Measurements from ENCODE around the gene EPHB1. TPM values are rescaled to one million over a fixed set of nuclear protein-coding genes. Genes with fewer than 3 reads are reported as not detected.

EPHB1 gene
- total RNA-seq, 1 experiment from 2014 or later, result 7.0 TPM

DNA sequence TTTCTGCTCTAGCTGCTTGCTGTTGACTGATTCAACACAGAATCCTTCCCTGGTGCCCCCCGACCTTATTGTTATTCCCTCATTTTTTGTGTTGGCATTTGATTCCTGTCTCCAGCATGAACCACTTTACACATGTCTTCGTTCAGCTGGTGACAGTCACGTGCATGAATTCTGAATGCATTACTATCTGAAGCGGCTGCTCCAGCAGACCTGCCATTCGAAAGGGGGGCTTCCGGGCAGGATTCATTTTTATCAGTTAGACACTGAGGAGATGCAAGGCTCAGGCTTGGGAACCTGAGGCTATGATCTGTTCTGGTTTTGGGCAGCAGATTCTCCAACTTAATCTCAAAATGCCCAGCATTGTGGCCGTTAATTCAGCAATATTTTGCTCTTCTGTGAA, 336.2 kb downstream of the EPHB1 start:
- ChIA-PET CTCF (interaction anchor here (1.1 kb wide), 1 partner anchor 337 kb away, joined by 3 read pairs; no protein-coding TSS in a partner anchor), POLR2A (no interaction called here)
- Mint-ChIP-seq H3K36me3 (no peaks in the 10 kb centered on the region), H3K27me3 (ENCODE audit: low read depth) (no peaks in the 10 kb centered on the region), H3K9me3 (no peaks in the 10 kb centered on the region), H3K27ac (no peak overlapping the region), H3K4me3 (no peak overlapping the region), H3K4me1 (no peaks in the 10 kb centered on the region)
- ATAC-seq (no peak), DNase-seq (ENCODE audit: low spot score) (no peak)
- TF ChIP-seq AFF4 (CRISPR knock-in tag; IDR thresholded peaks at IDR 0.05; ENCODE audit: borderline replicate concordance), result no peak
- no peak for TF ChIP-seq HMGXB4 (CRISPR knock-in tag; IDR thresholded peaks at IDR 0.05)
- TF ChIP-seq E2F4 (CRISPR knock-in tag; IDR thresholded peaks at IDR 0.05; ENCODE audit: borderline replicate concordance, low read depth), result no peak
- TF ChIP-seq NFYB (CRISPR knock-in tag; conservative IDR thresholded peaks at IDR 0.05; ENCODE audit: low read depth), result no peak
- TF ChIP-seq, protein P1, sequence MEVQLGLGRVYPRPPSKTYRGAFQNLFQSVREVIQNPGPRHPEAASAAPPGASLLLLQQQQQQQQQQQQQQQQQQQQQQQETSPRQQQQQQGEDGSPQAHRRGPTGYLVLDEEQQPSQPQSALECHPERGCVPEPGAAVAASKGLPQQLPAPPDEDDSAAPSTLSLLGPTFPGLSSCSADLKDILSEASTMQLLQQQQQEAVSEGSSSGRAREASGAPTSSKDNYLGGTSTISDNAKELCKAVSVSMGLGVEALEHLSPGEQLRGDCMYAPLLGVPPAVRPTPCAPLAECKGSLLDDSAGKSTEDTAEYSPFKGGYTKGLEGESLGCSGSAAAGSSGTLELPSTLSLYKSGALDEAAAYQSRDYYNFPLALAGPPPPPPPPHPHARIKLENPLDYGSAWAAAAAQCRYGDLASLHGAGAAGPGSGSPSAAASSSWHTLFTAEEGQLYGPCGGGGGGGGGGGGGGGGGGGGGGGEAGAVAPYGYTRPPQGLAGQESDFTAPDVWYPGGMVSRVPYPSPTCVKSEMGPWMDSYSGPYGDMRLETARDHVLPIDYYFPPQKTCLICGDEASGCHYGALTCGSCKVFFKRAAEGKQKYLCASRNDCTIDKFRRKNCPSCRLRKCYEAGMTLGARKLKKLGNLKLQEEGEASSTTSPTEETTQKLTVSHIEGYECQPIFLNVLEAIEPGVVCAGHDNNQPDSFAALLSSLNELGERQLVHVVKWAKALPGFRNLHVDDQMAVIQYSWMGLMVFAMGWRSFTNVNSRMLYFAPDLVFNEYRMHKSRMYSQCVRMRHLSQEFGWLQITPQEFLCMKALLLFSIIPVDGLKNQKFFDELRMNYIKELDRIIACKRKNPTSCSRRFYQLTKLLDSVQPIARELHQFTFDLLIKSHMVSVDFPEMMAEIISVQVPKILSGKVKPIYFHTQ (CRISPR knock-in tag; IDR thresholded peaks at IDR 0.05), result no peak
- TF ChIP-seq, protein P2, sequence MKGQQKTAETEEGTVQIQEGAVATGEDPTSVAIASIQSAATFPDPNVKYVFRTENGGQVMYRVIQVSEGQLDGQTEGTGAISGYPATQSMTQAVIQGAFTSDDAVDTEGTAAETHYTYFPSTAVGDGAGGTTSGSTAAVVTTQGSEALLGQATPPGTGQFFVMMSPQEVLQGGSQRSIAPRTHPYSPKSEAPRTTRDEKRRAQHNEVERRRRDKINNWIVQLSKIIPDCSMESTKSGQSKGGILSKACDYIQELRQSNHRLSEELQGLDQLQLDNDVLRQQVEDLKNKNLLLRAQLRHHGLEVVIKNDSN (CRISPR knock-in tag; IDR thresholded peaks at IDR 0.05), result no peak
- TF ChIP-seq JAZF1 (CRISPR knock-in tag; IDR thresholded peaks at IDR 0.05), result no peak
- TF ChIP-seq ATF1 (CRISPR knock-in tag; IDR thresholded peaks at IDR 0.05), result no peak
- TF ChIP-seq ZNF671 (CRISPR knock-in tag; IDR thresholded peaks at IDR 0.05), result no peak
- TF ChIP-seq, protein P3, sequence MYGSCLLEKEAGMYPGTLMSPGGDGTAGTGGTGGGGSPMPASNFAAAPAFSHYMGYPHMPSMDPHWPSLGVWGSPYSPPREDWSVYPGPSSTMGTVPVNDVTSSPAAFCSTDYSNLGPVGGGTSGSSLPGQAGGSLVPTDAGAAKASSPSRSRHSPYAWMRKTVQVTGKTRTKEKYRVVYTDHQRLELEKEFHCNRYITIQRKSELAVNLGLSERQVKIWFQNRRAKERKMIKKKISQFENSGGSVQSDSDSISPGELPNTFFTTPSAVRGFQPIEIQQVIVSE (CRISPR knock-in tag; IDR thresholded peaks at IDR 0.05; ENCODE audit: borderline replicate concordance), result no peak
- no peak for TF ChIP-seq ERG (CRISPR knock-in tag; IDR thresholded peaks at IDR 0.05)
- TF ChIP-seq TEAD4 (CRISPR knock-in tag; IDR thresholded peaks at IDR 0.05), result no peak
- no peak for TF ChIP-seq MAX (CRISPR knock-in tag; IDR thresholded peaks at IDR 0.05)
- TF ChIP-seq SP1 (CRISPR knock-in tag; conservative IDR thresholded peaks at IDR 0.05), result no peak
- no peak for TF ChIP-seq MLX (CRISPR knock-in tag; IDR thresholded peaks at IDR 0.05)
